GM18951 (cell line): ENCODE measurements around the gene SPRR4.

Source experiments
- POLR2A ChIP-seq: IDR thresholded peaks from 4 replicates; pipeline ENCODE4 v1.6.1; 2011; ENCODE audit warnings: mild to moderate bottlenecking; ENCODE audit not compliant: insufficient read length, insufficient read depth; ENCODE audit errors: extremely low read depth
- in situ Hi-C: fragments of 300-500 bp; cut with MboI; formaldehyde crosslinking; loops from one replicate; pipeline ENCODE4 v1.12.0; 2022; ENCODE audit warnings: low sequenced_read_pairs, mixed read lengths, inconsistent platforms; ENCODE audit not compliant: unreplicated experiment

The SPRR4 gene

GRCh38 chr1:152959273-152959672, 11.2 kb upstream of the SPRR4 start:
- no peak for TF ChIP-seq POLR2A
- in situ Hi-C loops = no loop called here

DNA sequence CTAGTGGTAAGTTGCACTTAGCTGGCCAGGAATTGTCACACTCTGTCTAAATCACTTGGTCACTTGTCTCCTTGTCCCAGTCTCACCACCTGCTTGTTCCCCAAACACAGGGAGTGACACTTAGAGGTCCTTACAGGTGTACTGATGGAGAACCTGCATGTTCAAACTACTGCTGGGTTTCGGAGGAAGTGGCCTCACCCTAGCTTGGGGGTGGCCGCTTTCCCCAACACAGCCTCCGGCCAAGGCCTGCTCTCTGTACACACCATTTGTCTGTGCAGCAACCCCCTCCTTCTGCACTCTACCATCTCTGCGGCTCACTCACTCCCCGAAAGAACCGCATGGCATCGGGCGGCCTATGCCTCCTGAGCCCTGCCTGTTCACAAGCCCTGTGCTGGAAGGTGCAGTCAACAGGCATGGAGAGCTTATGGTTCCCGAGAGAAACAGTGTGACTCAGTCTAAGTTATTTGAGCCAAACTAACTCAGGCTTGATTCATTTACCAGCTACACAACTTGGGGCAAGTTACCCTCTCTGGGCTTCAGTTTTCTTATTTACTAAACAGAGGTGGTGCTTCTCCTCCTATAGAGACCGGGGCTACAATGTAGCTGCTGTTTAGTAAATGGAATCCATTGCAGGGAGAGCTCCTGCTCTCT, 10.5 kb upstream of the SPRR4 start:
- in situ Hi-C loops = no loop called here
- TF ChIP-seq POLR2A = no peak

GRCh38 chr1:152960452-152961044, 9.9 kb upstream of the SPRR4 start:
- no peak for TF ChIP-seq POLR2A
- in situ Hi-C loops = no loop called here

DNA sequence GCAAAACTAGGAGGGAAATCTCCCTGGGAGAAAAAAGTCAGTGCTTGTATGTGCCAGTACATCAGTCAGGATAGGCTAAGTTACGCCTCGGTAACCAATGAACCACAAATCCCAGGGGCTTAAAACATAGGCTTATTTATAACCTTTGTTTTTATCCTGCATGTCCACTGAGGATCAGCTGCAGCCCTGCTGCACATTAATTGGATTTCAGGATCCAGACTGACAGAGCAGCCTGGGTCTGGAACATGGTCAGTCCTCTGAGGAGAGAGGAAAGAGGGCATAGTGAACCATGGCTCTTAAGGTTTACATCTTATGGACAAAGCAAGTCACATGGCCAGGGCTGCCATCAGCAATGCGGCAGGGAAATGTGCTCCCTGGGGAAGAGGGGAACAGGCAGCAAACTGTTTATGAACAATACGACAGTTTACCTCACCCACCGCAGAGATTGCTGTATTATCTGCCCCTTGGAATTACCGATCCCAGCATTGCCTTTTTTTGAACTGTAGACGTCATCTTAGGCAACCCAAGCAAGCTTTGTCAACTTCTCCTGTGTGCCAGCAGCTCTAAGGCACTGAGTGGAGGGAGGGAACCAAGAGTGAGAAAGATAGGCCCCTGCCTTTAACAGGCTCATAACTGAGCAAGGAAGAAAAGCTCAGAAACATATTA, 9.1 kb upstream of the SPRR4 start:
- in situ Hi-C loops = no loop called here
- no peak for TF ChIP-seq POLR2A

DNA sequence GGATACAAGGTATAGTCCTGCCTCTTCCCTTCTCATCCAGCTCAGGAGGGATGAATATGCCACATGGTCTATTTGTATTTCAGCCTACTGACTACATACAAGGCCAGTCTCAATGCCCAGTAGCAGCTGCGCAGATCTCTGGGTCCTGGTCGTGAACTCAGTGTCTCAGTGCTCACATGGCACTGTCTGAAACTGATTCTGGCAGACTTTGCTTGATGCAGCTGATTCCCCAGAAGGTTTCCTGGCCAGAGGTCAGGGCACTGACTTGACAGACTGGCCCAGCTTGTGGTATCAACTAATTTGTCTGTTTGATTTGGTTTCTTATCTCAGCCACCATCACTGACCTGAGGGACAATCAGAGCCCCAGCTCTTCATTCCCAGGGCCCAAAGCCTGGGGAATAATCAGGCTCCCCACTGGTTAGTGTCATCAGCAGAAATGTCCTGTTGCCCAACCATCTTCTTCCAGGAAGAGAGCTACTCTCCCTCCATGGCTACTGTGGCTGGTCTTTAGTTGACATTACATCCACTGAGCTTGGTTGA, 7.5 kb upstream of the SPRR4 start:
- in situ Hi-C loops = no loop called here
- no peak for TF ChIP-seq POLR2A

GRCh38 chr1:152964536-152964935, 5.9 kb upstream of the SPRR4 start:
- TF ChIP-seq POLR2A = no peak
- in situ Hi-C loops = no loop called here

GRCh38 chr1:152965853-152966252, 4.6 kb upstream of the SPRR4 start:
- TF ChIP-seq POLR2A = no peak
- in situ Hi-C loops = no loop called here

GRCh38 chr1:152967201-152967600, 3.2 kb upstream of the SPRR4 start:
- in situ Hi-C loops = no loop called here
- TF ChIP-seq POLR2A = no peak

DNA sequence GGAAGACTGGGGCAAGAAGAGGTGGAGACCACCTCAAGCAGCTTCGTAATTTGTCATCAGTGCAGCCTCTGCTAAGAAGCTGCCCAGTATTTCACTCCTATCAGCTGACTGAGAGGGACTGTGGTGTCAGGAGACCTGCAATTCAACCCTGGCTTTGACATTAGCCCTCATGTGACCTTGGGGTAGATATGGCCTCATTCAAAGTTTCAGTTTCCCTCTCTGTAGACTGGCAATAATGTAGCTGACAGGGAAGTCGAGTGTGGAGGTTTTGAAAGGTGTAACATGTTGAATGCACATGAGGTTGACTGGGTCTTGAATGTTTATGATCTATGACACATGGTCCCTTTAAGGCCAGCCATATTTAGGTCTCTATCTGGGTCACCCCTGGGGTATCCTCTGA, 2.2 kb upstream of the SPRR4 start:
- in situ Hi-C loops = no loop called here
- no peak for TF ChIP-seq POLR2A

GRCh38 chr1:152969036-152969435, 1.4 kb upstream of the SPRR4 start:
- in situ Hi-C loops = no loop called here

DNA sequence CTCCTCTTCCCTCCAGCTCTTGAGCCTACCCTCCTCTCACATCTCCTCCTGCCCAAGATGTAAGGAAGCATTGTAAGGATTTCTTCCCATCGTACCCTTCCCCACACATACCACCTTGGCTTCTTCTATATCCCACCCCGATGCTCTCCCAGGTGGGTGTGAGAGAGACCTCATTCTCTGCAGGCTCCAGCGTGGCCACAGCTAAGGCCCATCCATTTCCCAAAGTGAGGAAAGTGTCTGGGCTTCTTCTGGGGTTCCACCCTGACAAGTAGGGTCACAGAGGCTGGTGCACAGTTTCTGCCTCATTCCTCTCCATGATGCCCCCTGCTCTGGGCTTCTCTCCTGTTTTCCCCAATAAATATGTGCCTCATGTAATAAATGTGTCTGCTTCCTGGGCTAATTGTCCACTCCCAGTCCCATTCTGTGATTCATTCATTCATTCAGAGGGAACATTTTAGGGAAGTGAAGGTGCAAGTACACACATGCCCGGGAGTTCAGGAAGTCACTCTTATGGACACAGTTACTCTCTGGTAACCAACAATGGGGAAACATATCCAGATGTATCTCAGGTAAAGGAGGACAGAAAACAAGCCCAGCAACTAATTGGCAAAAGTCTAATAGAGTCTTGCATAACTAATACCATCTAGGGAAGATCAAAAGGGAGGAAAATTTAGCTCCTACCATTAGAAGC, 1.9 kb downstream of the SPRR4 start:
- in situ Hi-C loops = no loop called here
- no peak for TF ChIP-seq POLR2A

More at GRCh38 chr1:152969036-152969435, 1.4 kb upstream of the SPRR4 start:
- TF ChIP-seq POLR2A = no peak

- in situ Hi-C loops = no loop called here
- no peak for TF ChIP-seq POLR2A
Observed at GRCh38 chr1:152976688-152977087, 6.2 kb downstream of the SPRR4 start.

DNA sequence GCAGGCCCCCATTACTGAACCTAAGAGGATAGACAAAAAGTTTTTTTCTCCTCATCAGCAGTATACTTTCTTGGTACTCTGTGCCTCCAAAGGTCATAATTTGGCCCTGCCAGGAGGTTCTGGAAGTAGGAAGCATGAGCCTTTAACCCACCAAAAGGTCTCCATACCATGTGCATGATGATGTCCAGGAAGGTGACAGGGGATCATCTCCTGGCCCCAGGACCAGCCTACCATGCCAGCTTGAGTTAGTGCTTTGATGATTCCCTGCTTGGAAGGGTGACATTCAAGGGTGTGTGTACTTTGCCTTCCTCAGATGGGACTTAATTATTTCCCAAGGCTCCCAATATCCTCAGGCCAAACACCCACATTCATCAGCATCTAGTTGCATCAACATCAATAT, 7.2 kb downstream of the SPRR4 start:
- no peak for TF ChIP-seq POLR2A
- in situ Hi-C loops = no loop called here
